HG02943 (cell line): Measurements from ENCODE around the gene GLB1L.
"Not testable (repeated sequence)": the region's sequence is repeated elsewhere in the genome, so short reads cannot be mapped to it uniquely, and the experiment has no call there.

Source experiments
- ATAC-seq: cut with Tn5 transposase; IDR thresholded peaks from one replicate; pipeline ENCODE4 v1.9.1; 2021; ENCODE audit warnings: mild to moderate bottlenecking, low read depth, moderate library complexity; ENCODE audit not compliant: unreplicated experiment

GLB1L gene

GRCh38 chr2:219281588-219281987 is 36.3 kb upstream of the GLB1L start:
- no peak for ATAC-seq

GRCh38 chr2:219280651-219281050 is 35.4 kb upstream of the GLB1L start:
- no peak for ATAC-seq

- no peak for ATAC-seq
These were observed 34.8 kb upstream of the GLB1L start for GRCh38 chr2:219279916-219280516.

- peak; percentile 82 for ATAC-seq
These were observed 34.1 kb upstream of the GLB1L start, which contains the start of gene DNAJB2 for GRCh38 chr2:219279151-219279915. Gene DNAJB2 (plus strand): TSS chr2:219279366. CDS start chr2:219279834, 468 bp downstream.

GRCh38 chr2:219278655-219279150 is 33.5 kb upstream of the GLB1L start:
- ATAC-seq: no peak

GRCh38 chr2:219277703-219278654 is 32.7 kb upstream of the GLB1L start:
- no peak for ATAC-seq

GRCh38 chr2:219274361-219274921 is 29.2 kb upstream of the GLB1L start:
- no peak for ATAC-seq

- ATAC-seq: no peak
These were observed 28.7 kb upstream of the GLB1L start for GRCh38 chr2:219273937-219274336.

GRCh38 chr2:219272995-219273394 is 27.8 kb upstream of the GLB1L start:
- no peak for ATAC-seq

GRCh38 chr2:219272356-219272755 is 27.1 kb upstream of the GLB1L start:
- ATAC-seq: no peak

GRCh38 chr2:219271021-219271420 is 25.8 kb upstream of the GLB1L start:
- ATAC-seq: no peak

- ATAC-seq: no peak
These were observed 24.8 kb upstream of the GLB1L start for GRCh38 chr2:219270055-219270372.

GRCh38 chr2:219269362-219270054 is 24.3 kb upstream of the GLB1L start:
- ATAC-seq: no peak

- no peak for ATAC-seq
These were observed 23.1 kb upstream of the GLB1L start for GRCh38 chr2:219268294-219268693.

GRCh38 chr2:219266886-219267285 is 21.6 kb upstream of the GLB1L start:
- ATAC-seq: no peak

- ATAC-seq: no peak
These were observed 21.0 kb upstream of the GLB1L start for GRCh38 chr2:219266232-219266631.

- ATAC-seq: no peak
These were observed 16.0 kb upstream of the GLB1L start for GRCh38 chr2:219261024-219261855.

- not testable (repeated sequence) for ATAC-seq
These were observed 13.7 kb upstream of the GLB1L start for GRCh38 chr2:219258942-219259341.

- ATAC-seq: peak; percentile 23
These were observed 9.5 kb upstream of the GLB1L start for GRCh38 chr2:219254590-219255201.
